Measurements from ENCODE around the gene PRR11.
"Not testable (repeated sequence)": the region's sequence is repeated elsewhere in the genome, so short reads cannot be mapped to it uniquely, and the experiment has no call there.

The PRR11 gene

GRCh38 chr17:59124665-59125064 lies 30.9 kb upstream of the PRR11 start:
- no peak for DNase-seq (ENCODE audit: low spot score)
- Histone ChIP-seq H3K27me3 (ENCODE audit: insufficient read depth, poor library complexity, severe bottlenecking) (no peaks in the 10 kb centered on the region), H3K4me3 (ENCODE audit: severe bottlenecking) (no peak overlapping the region), H3K4me1 (ENCODE audit: insufficient read depth, poor library complexity, severe bottlenecking) (no peaks in the 10 kb centered on the region), H3K27ac (ENCODE audit: poor library complexity, severe bottlenecking) (no peak overlapping the region), H3K36me3 (ENCODE audit: low read depth) (peaks cover 84% of the 10 kb centered on the region), H3K9me3 (ENCODE audit: severe bottlenecking) (no peaks in the 10 kb centered on the region)
- TF ChIP-seq CTCF (IDR thresholded peaks at IDR 0.05; ENCODE audit: poor library complexity, severe bottlenecking), result no peak
- no peak for ATAC-seq (ENCODE audit: low read depth)

DNA sequence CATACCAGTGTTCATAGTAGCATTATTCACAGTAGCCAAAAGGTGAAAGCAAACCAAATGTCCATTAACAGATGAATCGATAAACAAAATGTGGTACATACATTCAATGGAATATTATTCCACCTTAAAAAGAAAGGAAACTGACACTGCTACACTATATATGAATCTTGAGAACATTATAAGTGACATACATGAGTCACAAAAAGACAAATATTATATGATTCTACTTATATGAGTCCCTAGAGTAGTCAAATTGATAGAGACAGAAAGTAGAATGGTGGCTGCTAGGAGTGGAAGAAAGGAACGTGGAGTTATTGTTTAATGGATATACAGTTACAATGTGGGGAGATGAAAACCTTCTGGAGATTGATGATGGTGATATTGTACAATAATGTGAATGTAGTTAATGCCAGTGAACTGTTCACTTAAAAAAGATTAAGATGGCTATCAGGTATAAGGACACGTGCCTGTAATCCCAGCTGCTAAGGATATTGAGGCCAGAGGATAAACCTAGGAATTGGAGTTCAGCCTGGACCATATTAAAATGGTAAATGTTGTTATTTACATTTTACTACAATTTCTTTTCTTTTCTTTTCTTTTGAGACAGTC lies 28.6 kb upstream of the PRR11 start:
- DNase-seq (ENCODE audit: low spot score), result no peak
- H3K27me3 ChIP-seq (ENCODE audit: insufficient read depth, poor library complexity, severe bottlenecking), result no peaks in the 10 kb centered on the region
- no peaks in the 10 kb centered on the region for H3K4me1 ChIP-seq (ENCODE audit: insufficient read depth, poor library complexity, severe bottlenecking)
- H3K9me3 ChIP-seq (ENCODE audit: severe bottlenecking), result no peaks in the 10 kb centered on the region
- ATAC-seq (ENCODE audit: low read depth), result no peak
- TF ChIP-seq CTCF (IDR thresholded peaks at IDR 0.05; ENCODE audit: poor library complexity, severe bottlenecking), result no peak
- no peak overlapping the region for H3K27ac ChIP-seq (ENCODE audit: poor library complexity, severe bottlenecking)
- H3K36me3 ChIP-seq (ENCODE audit: low read depth), result peaks cover 83% of the 10 kb centered on the region
- no peak overlapping the region for H3K4me3 ChIP-seq (ENCODE audit: severe bottlenecking)

DNA sequence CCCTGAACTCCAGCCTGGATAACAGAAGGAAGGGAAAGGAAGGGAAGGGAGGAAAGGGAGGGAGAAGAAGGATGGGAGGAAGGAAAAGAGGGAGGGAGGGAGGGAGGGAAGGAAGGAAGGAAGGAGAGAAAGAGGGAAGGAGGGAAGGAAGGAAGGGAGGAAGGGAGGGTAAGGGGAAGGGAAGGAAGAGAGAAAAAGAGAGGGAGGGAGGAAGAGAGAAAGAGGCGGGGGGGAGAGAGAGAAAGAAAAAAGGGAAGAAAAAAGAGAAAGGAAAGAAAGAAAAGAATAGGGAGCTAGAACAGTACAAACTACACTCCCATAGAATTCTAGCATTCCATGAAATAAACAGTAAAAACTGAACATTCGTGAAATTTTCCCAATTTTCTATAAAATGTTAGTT lies 25.7 kb upstream of the PRR11 start:
- ATAC-seq (ENCODE audit: low read depth) (no peak), DNase-seq (ENCODE audit: low spot score) (no peak)
- peaks cover 81% of the 10 kb centered on the region for H3K36me3 ChIP-seq (ENCODE audit: low read depth)
- TF ChIP-seq CTCF (IDR thresholded peaks at IDR 0.05; ENCODE audit: poor library complexity, severe bottlenecking), result no peak
- no peak overlapping the region for H3K4me3 ChIP-seq (ENCODE audit: severe bottlenecking)
- no peak overlapping the region for H3K27ac ChIP-seq (ENCODE audit: poor library complexity, severe bottlenecking)
- H3K9me3 ChIP-seq (ENCODE audit: severe bottlenecking), result no peaks in the 10 kb centered on the region
- H3K27me3 ChIP-seq (ENCODE audit: insufficient read depth, poor library complexity, severe bottlenecking), result no peaks in the 10 kb centered on the region
- no peaks in the 10 kb centered on the region for H3K4me1 ChIP-seq (ENCODE audit: insufficient read depth, poor library complexity, severe bottlenecking)

DNA sequence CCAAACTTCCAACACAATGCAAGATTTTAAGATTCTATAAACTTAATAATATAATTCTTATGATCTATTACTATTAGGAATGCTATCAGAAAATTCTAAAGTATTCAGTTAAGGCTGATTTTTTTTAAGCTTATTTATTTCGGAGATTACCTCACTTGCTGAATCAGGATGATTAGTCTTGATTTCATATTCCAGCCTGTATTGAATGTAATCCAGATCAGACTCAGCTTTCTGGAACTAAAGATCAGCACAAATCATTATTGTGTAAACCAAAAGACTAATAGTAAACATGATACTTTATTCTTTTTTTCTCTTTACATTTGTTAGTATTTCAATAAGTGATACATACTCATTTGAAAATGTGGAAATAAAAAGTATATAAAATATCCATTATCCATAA lies 24.4 kb upstream of the PRR11 start:
- H3K27me3 ChIP-seq (ENCODE audit: insufficient read depth, poor library complexity, severe bottlenecking), result no peaks in the 10 kb centered on the region
- no peak for TF ChIP-seq CTCF (IDR thresholded peaks at IDR 0.05; ENCODE audit: poor library complexity, severe bottlenecking)
- H3K9me3 ChIP-seq (ENCODE audit: severe bottlenecking), result no peaks in the 10 kb centered on the region
- ATAC-seq (ENCODE audit: low read depth), result no peak
- no peaks in the 10 kb centered on the region for H3K4me1 ChIP-seq (ENCODE audit: insufficient read depth, poor library complexity, severe bottlenecking)
- no peak overlapping the region for H3K27ac ChIP-seq (ENCODE audit: poor library complexity, severe bottlenecking)
- no peak for DNase-seq (ENCODE audit: low spot score)
- no peak overlapping the region for H3K4me3 ChIP-seq (ENCODE audit: severe bottlenecking)
- H3K36me3 ChIP-seq (ENCODE audit: low read depth), result peaks cover 71% of the 10 kb centered on the region

- H3K9me3 ChIP-seq (ENCODE audit: severe bottlenecking); ATAC-seq (ENCODE audit: low read depth); H3K4me3 ChIP-seq (ENCODE audit: severe bottlenecking); H3K27ac ChIP-seq (ENCODE audit: poor library complexity, severe bottlenecking); DNase-seq (ENCODE audit: low spot score); H3K27me3 ChIP-seq (ENCODE audit: insufficient read depth, poor library complexity, severe bottlenecking): not testable (repeated sequence)
- peaks cover 11% of the 10 kb centered on the region for H3K4me1 ChIP-seq (ENCODE audit: insufficient read depth, poor library complexity, severe bottlenecking)
- peaks cover 18% of the 10 kb centered on the region for H3K36me3 ChIP-seq (ENCODE audit: low read depth)
Measured at GRCh38 chr17:59138339-59138738, 17.2 kb upstream of the PRR11 start.
